Kidney epithelial cell (primary cell): ENCODE measurements around the gene PRPF6. TPM values are rescaled to one million over a fixed set of nuclear protein-coding genes. Genes with fewer than 3 reads are reported as not detected.

Experiments
- DNase-seq: peaks from one replicate; pipeline ENCODE4 v3.0.0-alpha.2; 2010; ENCODE audit warnings: low read depth
- H3K27me3 ChIP-seq: 2 replicates; pipeline ENCODE4 v1.6.0; 2011; ENCODE audit warnings: low read length; ENCODE audit not compliant: control insufficient read depth, insufficient read depth
- H3K36me3 ChIP-seq: 2 replicates; pipeline ENCODE4 v1.5.1; 2011; ENCODE audit warnings: low read length; ENCODE audit not compliant: control insufficient read depth, insufficient read depth
- H3K4me3 ChIP-seq: 2 replicates; pipeline ENCODE4 v1.5.1; 2011; ENCODE audit warnings: low read depth, mild to moderate bottlenecking, control low read depth, low read length
- total RNA-seq: library from RNA; depleted of rRNA; stranded (reverse); fragments of >200 nt; gene quantifications from 2 replicates; pipeline ENCODE4 v1.2.3, GENCODE V29; 2015
- TF ChIP-seq, protein P1 (sequence below): IDR thresholded peaks from 2 replicates; pipeline ENCODE4 v1.5.1; 2011; ENCODE audit warnings: mild to moderate bottlenecking, moderate library complexity, low read length, control low read depth, inconsistent platforms; ENCODE audit not compliant: insufficient read depth, poor library complexity, severe bottlenecking

Gene PRPF6
- total RNA-seq, 1 donor from 2014 or later: 78.5 TPM

DNA sequence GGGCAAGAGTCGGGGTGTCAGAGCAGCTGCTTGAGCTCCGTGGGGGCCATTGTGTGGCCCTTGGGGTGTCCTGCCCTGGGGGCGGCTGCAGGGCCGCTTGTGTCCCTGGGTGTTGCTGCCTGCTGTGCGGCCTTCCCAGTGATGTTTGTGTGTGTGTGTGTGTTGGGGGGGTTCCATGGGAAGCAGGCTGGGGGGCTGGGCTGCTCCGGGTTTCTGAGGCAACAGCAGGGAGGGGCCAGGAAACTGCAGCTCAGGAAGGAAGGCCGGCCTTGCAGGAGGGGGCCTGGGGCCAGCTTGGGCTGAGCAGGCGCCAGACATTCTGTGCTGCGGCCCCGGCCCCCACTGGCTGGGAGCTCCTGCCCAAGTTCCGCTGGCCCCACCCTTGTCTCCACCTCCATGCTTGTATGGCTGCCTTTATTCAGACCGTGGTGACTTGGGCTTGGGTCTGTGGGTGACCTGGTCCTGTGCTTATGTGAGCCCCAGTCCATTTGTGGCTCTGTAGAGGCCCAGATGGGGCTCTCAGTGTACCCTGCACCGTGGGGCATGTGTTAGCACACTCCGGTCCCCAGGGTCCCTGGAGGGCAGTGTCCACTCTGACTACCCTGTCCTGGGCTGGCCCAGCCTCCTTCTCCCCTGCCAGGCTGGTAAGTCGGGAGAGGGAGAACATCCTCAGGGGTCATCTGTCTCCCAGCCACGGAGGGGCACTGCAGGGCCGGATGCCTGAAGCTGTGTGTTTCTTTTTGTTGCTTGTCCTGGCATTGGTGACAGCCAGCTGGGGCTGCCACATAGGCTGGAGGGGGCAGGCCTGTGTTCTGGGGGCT lies 73.1 kb downstream of the PRPF6 start:
- peaks cover 44% of the 10 kb centered on the region for H3K27me3 ChIP-seq
- no peaks in the 10 kb centered on the region for H3K36me3 ChIP-seq
- no peak for DNase-seq
- H3K4me3 ChIP-seq: no peak overlapping the region
- TF ChIP-seq, protein P1, sequence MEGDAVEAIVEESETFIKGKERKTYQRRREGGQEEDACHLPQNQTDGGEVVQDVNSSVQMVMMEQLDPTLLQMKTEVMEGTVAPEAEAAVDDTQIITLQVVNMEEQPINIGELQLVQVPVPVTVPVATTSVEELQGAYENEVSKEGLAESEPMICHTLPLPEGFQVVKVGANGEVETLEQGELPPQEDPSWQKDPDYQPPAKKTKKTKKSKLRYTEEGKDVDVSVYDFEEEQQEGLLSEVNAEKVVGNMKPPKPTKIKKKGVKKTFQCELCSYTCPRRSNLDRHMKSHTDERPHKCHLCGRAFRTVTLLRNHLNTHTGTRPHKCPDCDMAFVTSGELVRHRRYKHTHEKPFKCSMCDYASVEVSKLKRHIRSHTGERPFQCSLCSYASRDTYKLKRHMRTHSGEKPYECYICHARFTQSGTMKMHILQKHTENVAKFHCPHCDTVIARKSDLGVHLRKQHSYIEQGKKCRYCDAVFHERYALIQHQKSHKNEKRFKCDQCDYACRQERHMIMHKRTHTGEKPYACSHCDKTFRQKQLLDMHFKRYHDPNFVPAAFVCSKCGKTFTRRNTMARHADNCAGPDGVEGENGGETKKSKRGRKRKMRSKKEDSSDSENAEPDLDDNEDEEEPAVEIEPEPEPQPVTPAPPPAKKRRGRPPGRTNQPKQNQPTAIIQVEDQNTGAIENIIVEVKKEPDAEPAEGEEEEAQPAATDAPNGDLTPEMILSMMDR: peak; percentile 39

DNA sequence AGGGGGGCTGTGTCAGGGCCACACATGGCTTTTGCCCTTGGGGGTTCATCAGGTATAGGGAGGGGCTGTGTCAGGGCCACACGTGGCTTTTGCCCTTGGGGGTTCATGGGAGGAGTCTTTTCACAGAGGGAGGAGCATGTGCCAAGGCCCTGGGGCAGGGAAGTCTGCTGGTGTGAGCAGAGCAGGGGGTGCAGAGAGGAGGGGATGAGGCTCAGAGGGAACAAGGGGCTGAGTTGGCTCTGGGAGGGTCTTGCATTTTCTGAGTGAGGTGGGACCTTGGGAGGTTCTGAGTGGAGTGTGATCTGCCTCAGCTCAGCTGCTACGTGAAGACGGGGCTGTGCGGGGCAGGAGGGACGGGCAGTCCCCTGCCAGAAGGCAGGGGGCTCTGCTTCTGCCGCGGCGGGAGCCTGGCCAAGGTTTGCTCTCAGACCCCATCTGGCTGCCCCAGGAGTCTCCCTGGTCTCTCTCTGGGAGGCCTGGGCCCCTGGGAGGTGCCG lies 74.5 kb downstream of the PRPF6 start:
- TF ChIP-seq, protein P1: no peak
- DNase-seq: no peak
- H3K4me3 ChIP-seq: no peak overlapping the region
- H3K27me3 ChIP-seq: peaks cover 34% of the 10 kb centered on the region
- H3K36me3 ChIP-seq: no peaks in the 10 kb centered on the region

GRCh38 chr20:64055893-64056638 lies 75.1 kb downstream of the PRPF6 start:
- Histone ChIP-seq H3K4me3 (no peak overlapping the region), H3K27me3 (peaks cover 29% of the 10 kb centered on the region), H3K36me3 (no peaks in the 10 kb centered on the region)
- no peak for DNase-seq
- TF ChIP-seq, protein P1: no peak

GRCh38 chr20:64056639-64056888 lies 75.6 kb downstream of the PRPF6 start:
- TF ChIP-seq, protein P1: no peak
- Histone ChIP-seq H3K4me3 (no peak overlapping the region), H3K27me3 (peaks cover 24% of the 10 kb centered on the region), H3K36me3 (no peaks in the 10 kb centered on the region)
- DNase-seq: no peak

GRCh38 chr20:64056889-64057627 lies 76.1 kb downstream of the PRPF6 start:
- Histone ChIP-seq H3K36me3 (no peaks in the 10 kb centered on the region), H3K4me3 (no peak overlapping the region), H3K27me3 (peaks cover 20% of the 10 kb centered on the region)
- DNase-seq: no peak
- TF ChIP-seq, protein P1: no peak
